ENCODE results near the gene SNX33. TPM values are rescaled to one million over a fixed set of nuclear protein-coding genes. Genes with fewer than 3 reads are reported as not detected.

The SNX33 gene
- total RNA-seq, 6 experiments from 2014 or later, result 12.0 to 17.2 (median 14.2) TPM

DNA sequence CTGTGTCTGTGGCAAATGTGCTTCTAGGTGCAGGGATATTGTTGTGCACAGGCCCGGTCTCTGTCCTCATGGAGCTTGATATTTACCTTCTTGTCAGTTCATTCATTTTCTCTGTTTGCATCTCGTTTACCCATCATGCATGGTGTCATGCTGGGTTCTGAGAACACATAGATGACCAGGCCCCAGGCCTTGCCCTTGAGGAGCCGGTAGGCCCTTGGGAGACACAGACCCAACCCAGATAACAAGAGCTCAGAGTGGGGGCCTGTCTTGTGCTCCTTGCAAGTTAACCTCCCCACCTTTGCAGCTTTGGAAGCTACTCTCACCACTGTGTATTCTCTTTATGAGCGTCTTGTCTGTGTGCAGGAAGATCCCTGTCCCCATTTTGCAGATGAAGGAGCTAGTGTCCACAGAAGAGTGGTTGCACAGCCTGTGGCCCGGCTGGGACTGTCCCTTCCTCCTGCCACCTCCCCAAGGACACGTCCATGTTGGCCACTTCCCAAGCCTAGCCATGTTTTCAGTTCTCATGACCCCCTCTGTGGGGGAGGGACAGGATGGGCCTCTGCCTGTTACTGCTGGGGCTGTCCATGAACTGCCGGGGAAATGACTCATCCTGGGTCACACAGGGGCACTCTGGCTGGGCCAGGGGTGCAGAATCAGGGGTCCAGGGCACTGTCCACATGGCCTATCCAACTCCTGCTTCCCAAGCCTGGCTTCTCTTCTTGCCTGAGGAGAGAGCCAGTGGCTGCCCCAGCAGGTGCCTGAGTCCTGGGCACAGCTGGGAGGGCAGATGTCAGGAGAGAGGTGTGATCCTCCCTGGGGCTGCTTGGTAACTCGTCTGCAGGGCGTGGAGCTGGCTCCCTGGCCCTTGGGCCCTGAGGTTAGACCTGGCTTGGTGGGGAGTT is 3.4 kb downstream of the SNX33 start:
- H3K9me3 ChIP-seq, result no peaks in the 10 kb centered on the region
- H3K27ac ChIP-seq, result peak overlapping the region; percentile 16 to 57 (median 33)
- TF ChIP-seq POLR2A (IDR thresholded peaks at IDR 0.05), result no peak
- TF ChIP-seq, protein P1, sequence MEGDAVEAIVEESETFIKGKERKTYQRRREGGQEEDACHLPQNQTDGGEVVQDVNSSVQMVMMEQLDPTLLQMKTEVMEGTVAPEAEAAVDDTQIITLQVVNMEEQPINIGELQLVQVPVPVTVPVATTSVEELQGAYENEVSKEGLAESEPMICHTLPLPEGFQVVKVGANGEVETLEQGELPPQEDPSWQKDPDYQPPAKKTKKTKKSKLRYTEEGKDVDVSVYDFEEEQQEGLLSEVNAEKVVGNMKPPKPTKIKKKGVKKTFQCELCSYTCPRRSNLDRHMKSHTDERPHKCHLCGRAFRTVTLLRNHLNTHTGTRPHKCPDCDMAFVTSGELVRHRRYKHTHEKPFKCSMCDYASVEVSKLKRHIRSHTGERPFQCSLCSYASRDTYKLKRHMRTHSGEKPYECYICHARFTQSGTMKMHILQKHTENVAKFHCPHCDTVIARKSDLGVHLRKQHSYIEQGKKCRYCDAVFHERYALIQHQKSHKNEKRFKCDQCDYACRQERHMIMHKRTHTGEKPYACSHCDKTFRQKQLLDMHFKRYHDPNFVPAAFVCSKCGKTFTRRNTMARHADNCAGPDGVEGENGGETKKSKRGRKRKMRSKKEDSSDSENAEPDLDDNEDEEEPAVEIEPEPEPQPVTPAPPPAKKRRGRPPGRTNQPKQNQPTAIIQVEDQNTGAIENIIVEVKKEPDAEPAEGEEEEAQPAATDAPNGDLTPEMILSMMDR (IDR thresholded peaks at IDR 0.05), result no peak
- peak overlapping the region; percentile 9 to 32 (median 17) for H3K4me3 ChIP-seq
- H3K36me3 ChIP-seq, result no peaks in the 10 kb centered on the region
- no peaks in the 10 kb centered on the region for H3K27me3 ChIP-seq
- H3K4me1 ChIP-seq, result peaks cover 0 to 38% (median 18%) of the 10 kb centered on the region in 4 donors
- ATAC-seq, result peak; percentile 9 to 65 (median 36)
- WGBS (ENCODE audit: insufficient coverage, low coverage, low lambda C conversion rate, missing lambda C conversion rate), result 33% methylated on average over 6 of the region's 9 CpGs
- intact Hi-C loops (cut with DNase I), result no loop called here
- DNase-seq, result peak; percentile 73 to 90 (median 77)

- no peaks in the 10 kb centered on the region for H3K27me3 ChIP-seq
- intact Hi-C loops (cut with DNase I), result no loop called here
- no peaks in the 10 kb centered on the region for H3K9me3 ChIP-seq
- WGBS (ENCODE audit: insufficient coverage, low coverage, low lambda C conversion rate, missing lambda C conversion rate), result 70% methylated on average over 2 of the region's 2 CpGs
- no peak for TF ChIP-seq POLR2A (IDR thresholded peaks at IDR 0.05)
- TF ChIP-seq, protein P1 (IDR thresholded peaks at IDR 0.05), result no peak
- H3K4me3 ChIP-seq, result peak overlapping the region; percentile 9 to 32 (median 17)
- H3K27ac ChIP-seq, result peak overlapping the region; percentile 16 to 57 (median 33)
- no peaks in the 10 kb centered on the region for H3K36me3 ChIP-seq
- DNase-seq, result no peak
- no peak for ATAC-seq
- H3K4me1 ChIP-seq, result peaks cover 0 to 36% (median 15%) of the 10 kb centered on the region in 4 donors
Observed at GRCh38 chr15:75651810-75652543, 4.3 kb downstream of the SNX33 start.

DNA sequence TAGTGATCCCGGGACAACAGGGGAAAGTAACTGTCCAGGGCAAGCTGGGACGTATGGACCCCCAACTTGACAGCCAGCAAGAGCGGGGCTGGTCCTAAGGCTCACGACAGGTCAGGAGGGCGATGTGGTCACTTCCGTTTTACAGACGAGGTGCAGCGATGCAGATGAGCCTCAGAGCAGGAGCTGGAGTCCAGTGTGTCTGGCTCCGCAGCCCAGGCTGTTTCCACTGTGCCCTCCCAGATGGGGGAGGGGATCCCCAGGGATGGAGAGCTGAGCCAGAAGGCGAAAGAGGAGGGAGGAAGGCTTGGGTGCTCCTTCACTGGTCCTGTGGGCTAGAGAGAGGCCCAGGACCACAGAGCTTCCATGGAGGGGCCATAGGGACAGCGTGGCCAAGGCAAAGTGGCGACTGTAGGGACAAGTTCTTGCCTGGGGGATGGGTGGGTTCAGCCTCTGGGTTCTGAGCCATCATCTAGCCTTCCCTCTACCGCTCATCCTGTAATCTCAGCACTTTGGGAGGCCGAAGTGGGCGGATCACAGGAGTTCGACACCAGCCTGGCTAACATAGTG is 5.7 kb downstream of the SNX33 start:
- DNase-seq (no peak), ATAC-seq (no peak)
- Histone ChIP-seq H3K27ac (no peak overlapping the region), H3K9me3 (no peaks in the 10 kb centered on the region), H3K4me3 (no peak overlapping the region), H3K27me3 (no peaks in the 10 kb centered on the region), H3K4me1 (peaks cover 0 to 36% (median 15%) of the 10 kb centered on the region in 4 donors), H3K36me3 (peaks cover 0 to 5% (median 2%) of the 10 kb centered on the region in 4 donors)
- 84% methylated on average over 8 of the region's 16 CpGs for WGBS (ENCODE audit: insufficient coverage, low coverage, low lambda C conversion rate, missing lambda C conversion rate)
- TF ChIP-seq POLR2A (IDR thresholded peaks at IDR 0.05), result no peak
- TF ChIP-seq, protein P1 (IDR thresholded peaks at IDR 0.05), result no peak
- intact Hi-C loops (cut with DNase I), result no loop called here

DNA sequence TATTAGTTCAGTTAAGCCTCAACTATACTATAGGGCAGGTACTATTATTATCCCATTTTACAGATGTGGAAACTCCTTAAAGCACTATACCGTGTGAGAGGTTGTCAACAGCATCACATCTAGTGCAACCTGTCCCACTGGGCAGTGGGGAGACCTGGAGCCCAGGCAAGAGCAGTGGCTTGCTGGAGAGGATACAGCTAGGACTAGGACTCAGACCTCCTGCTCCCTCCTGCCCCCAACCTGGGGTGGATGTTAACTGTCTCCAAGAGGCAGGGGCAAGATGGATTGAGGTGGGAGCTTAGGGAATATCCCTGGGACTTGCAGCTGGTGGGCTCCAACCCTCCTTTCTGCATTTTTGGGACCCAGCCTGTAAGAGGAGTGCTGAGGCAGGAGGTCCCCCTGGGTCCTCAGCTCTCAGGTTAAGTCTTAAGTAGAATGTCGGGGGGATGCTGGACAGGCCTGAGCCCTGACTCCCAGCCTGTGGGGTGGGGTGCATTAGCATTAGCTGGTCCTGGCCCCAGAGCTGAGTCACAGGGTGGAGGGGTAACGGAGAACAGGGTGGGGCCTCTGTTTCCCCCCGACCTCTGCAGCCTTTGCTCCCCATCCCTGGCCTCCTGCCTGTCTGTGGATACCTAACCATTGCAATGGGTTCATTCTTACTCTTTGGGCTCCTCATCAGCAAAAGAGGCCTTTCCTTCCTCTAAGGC is 6.6 kb downstream of the SNX33 start:
- Histone ChIP-seq H3K4me3 (no peak overlapping the region), H3K4me1 (peaks cover 0 to 28% (median 12%) of the 10 kb centered on the region in 4 donors), H3K27me3 (no peaks in the 10 kb centered on the region), H3K27ac (no peak overlapping the region), H3K9me3 (no peaks in the 10 kb centered on the region), H3K36me3 (peaks cover 0 to 7% (median 2%) of the 10 kb centered on the region in 4 donors)
- TF ChIP-seq POLR2A (IDR thresholded peaks at IDR 0.05), result no peak
- TF ChIP-seq, protein P1 (IDR thresholded peaks at IDR 0.05), result no peak
- WGBS (ENCODE audit: insufficient coverage, low coverage, low lambda C conversion rate, missing lambda C conversion rate), result 86% methylated on average over 2 of the region's 4 CpGs
- no peak for ATAC-seq
- DNase-seq, result no peak
- intact Hi-C loops (cut with DNase I), result no loop called here

All from right lobe of liver (tissue), 6 donors.